Central memory CD4-positive, alpha-beta T cell (primary cell): ENCODE results near the gene SCAPER.
"Not testable (repeated sequence)": the region's sequence is repeated elsewhere in the genome, so short reads cannot be mapped to it uniquely, and the experiment has no call there.

Experiments
- DNase-seq: peaks from one replicate; pipeline ENCODE4 v3.0.0; 2022

SCAPER gene

GRCh38 chr15:76566276-76566675 is 338.9 kb downstream of the SCAPER start:
- DNase-seq, result no peak

DNA sequence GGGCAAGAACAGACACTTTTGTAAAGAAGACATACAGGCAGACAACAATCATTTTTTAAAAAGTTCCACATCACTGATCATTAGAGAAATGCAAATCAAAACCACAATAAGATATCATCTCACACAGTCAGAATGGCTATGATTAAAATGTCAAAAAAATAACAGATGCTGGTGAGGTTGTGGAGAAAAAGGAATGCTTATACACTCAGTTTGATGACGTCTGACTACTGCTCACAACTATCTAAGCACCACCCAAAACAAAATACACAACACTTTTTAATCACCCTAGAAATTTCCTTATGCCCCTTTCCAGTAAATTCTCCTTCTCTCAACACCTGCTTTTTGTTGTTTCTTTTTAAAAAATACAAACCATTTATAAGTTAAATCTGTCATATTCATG is 339.8 kb downstream of the SCAPER start:
- no peak for DNase-seq

GRCh38 chr15:76555247-76555646 is 349.9 kb downstream of the SCAPER start:
- no peak for DNase-seq

DNA sequence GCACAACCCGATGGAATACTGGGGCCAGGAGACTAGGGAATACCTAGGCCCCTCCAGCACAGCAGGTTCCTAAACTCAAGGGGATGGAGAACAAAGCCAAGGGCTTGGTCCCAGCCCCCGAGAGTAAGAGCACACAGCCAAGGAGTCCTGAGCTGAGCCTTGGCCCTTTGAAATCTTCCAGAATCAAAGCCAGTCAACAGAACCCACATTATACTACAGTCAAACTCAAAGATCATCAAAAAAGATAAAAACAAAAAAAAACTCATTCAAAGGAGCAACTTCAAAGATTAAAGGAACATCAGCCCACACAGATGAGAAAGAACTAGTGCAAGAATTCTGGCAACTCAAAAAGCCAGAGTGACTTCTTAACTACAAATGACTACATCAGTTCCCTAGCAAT is 351.6 kb downstream of the SCAPER start:
- DNase-seq, result no peak

DNA sequence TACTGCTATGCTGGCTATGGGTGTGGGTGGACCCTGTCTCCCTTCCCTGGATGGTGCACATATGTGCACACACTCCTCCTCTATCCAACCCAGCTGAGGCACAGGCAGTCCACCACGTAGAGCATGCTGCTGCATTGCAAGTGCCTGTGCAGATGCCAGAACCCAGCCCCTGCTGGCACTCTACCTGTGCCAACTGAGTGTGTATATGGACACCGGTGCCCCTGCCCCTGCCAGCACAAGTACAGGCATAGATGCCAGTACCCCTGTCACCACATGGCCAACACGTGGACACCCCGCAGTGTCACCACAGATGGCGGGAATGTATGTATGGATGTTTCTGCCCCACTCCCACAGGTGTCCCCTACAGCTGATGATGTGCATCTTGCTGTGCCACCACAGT is 352.0 kb downstream of the SCAPER start:
- DNase-seq, result no peak

DNA sequence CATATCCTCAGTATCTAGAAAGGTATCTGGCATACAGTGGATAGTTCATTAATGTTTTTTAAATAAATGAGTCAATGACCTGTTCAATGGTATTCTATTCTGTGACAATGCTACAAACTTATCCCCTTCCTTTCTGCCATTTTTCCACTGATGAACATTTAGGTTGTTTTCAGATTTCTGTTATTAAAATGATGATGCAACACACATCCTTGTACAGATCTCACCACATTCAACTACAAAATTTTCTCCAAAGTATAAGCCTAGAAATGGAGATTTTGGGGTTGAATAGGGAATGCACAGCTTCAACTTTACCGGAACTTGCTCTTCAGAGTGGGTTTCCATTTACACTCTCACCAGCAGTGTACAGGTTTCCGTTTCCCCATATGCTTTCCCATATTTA is 358.3 kb downstream of the SCAPER start:
- no peak for DNase-seq

DNA sequence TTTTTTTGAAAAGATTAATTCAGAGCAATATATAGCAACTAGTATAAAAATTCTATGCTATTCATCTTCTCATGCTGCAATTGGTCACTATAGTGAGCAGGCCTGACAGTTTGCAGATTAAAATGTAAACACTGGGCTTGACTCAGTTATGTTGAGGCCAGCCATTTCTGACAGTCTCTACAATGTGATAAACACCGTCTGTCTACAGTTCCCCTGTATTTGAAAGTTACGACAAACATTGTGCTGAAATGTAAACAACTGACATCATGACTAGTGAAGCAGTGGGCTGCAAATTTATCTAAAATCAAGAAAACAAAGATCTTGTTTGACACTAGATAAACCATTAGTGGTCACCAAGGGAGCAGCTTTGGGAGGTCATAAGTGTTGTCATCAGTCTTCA is 371.1 kb downstream of the SCAPER start:
- DNase-seq, result no peak

DNA sequence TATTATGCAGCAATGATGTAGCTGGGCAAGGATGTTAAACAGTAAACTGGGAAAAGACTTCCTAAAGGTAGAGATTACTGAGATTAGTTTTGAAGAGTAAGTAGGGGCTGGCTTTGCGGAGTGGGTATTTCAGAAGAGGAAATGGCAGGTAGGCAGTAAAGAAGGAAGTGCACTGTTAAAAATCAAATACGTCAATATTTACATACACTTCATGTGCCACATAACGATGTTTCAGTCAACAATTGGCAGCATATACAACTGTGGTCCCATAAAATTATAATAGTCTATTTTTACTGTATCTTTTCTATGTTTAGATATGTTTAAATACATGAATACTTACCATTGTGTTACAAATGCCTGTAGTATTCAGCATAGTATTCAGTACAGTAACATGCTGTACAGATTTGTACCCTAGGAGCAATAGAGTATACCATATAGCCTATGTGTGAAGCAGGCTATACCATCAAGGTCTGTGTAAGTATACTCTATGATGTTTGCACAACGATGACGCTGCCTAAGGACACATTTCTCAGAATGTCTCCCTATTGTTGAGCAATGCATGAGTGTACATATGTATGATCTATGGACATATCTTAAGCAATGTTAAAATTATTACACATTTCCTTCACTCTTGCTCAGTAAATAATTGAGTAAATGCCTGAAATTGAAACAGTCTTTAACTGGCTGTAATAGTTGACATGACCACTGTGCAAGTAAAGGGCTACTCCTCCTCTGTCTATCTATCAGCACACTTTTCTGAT is 371.9 kb downstream of the SCAPER start:
- DNase-seq, result no peak

DNA sequence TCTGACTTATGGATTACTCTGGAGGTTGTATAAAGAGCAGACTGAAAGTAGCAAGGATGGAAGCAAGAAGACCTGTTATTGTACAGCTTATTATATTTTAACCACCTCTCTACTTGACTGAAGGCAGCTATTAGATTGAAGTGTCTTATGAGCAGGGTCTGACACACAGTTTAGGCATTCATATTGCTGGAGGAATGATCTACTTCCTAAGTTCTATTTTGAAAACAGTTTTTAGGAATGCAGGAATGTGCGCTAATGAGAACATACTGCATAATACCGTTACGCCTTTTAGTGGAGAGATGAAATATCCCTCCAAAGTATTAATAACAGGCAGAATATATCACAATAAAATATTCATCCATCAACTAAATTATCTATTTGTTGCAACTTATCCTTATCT is 375.2 kb downstream of the SCAPER start:
- no peak for DNase-seq

- DNase-seq, result no peak
These were observed 379.0 kb downstream of the SCAPER start for GRCh38 chr15:76526111-76526510.

DNA sequence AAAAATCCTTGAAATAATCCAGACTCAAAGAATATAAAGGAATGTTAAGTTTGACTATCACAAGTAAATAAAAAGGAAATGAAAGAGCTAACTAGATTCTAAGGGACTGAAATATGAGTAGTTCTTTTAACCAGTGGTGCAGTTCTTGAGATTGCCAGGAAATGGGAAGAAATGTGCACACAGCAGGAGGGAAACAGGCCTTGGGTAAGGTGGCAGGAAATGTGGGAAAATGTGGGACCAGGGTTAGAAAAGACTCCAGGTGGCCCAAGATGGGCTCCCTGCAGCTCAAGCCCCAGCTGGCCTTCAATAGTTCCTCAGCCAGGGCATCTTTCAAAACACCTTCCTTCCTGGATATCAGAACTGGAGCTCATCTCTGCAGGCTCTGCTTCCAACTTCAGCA is 387.2 kb downstream of the SCAPER start:
- DNase-seq, result no peak

DNA sequence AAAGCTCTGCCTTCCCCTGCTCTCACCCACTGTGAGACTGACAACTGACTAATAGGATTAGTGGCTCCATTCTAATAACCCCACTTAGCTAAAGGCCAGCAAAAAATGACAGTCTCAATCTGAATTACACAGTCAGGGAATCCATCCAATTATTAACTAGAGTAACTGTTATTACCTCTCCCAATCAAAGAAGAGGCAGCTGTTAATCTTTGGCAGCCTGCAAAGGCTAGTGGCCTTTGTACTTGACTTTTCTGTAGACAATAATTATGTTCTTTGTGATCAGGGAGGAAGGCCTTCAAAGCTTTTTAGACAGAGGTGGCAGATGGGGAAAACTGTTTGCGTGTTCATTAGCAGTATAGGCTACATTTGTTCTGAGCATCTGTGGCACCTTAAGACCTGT is 390.9 kb downstream of the SCAPER start:
- DNase-seq, result no peak

DNA sequence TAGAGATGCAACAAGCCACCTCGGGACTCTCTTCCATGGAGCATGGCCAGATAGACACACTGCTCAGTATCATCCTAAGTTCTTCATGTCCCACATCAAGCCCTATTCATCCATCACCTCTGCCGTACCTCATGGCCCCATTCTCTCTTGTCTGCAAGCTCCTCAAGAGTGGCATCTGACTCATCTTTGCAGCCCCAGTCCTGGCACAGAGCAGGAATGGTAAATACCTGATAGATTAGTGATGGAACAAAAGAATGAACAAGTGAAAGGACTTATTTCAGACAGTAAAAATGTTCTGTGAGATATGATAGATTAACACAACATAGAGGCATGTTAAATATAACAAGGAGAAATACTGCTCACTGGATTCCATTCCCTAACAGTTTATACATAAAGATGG is 392.2 kb downstream of the SCAPER start:
- DNase-seq, result no peak

- not testable (repeated sequence) for DNase-seq
These were observed 394.5 kb downstream of the SCAPER start for GRCh38 chr15:76510663-76511062.

- no peak for DNase-seq
These were observed 401.3 kb downstream of the SCAPER start for GRCh38 chr15:76503804-76504203.

DNA sequence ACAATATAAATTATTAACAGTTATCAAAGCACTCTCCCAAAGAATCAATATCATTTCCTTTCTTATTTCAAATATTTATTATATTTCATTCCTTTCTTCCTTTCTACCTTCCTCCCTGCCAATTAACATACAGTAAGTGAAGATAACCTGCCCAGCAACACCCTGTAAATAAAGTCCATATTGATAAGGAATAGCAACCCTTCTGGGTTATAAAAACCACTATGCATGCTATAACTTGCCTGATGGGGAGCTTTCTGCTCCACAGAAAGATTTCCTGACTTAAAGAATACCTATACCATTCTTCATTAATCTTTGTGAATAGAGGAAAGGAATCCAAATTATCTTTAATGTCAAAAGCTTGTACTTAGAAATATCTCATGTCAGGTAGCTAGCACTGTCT is 402.0 kb downstream of the SCAPER start:
- DNase-seq, result no peak

DNA sequence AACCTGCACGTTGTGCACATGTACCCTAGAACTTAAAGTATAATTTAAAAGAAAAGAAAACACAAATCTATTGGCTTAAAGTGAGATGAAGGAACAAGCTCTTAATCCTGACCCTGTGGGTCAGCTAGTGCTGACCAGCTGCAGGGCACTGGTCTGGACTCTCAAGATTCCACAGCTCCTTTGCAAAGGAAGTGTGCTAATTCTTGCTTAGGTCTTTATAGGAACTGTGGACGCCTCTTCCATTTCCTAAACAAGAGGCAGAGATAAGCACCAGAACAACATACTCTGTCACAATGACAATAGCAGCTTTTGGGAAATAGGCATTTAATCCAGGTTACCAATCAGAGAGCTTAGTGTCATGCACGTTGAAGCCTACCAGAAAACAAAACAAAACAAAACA is 402.5 kb downstream of the SCAPER start:
- no peak for DNase-seq

GRCh38 chr15:76502185-76502584 is 403.0 kb downstream of the SCAPER start:
- DNase-seq, result not testable (repeated sequence)

DNA sequence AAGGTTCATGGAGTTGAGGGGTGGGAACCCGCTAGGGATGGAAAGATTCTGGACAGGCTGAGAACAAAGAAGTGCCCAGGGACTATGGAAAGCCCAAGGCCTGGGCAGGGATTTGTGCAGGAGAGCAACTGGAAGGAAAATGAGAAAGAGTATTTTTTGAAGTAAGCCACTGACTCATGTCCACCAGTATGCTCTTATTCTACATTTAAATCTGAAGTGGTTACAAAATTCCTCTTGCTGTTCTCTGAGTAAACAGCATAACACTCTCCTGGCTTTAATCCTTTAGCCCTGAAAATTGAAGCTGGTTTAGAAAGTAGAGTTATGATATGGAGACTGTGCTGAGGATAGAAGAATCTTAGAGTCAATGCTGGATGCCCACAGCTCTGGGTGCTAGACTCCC is 403.4 kb downstream of the SCAPER start:
- DNase-seq, result no peak

- DNase-seq, result no peak
These were observed 404.1 kb downstream of the SCAPER start for GRCh38 chr15:76501011-76501410.

DNA sequence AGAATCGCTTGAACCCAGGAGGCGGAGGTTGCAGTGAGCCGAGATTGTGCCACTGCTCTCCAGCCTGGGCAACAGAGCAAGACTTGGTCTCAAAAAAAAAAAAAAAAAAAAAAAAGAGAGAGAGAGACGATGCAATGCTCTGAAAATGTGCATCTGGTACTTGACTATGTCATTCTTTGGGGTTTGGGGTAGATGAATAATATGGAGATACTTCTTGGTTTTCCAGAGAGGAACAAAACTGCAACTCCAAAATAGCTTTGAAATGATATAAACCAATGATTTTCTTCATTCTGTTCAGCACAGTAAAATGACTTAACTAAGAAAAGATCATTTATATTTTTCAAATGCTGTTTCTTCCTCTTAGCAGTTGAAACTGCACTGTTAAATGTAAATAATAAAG is 409.7 kb downstream of the SCAPER start:
- DNase-seq, result no peak

DNA sequence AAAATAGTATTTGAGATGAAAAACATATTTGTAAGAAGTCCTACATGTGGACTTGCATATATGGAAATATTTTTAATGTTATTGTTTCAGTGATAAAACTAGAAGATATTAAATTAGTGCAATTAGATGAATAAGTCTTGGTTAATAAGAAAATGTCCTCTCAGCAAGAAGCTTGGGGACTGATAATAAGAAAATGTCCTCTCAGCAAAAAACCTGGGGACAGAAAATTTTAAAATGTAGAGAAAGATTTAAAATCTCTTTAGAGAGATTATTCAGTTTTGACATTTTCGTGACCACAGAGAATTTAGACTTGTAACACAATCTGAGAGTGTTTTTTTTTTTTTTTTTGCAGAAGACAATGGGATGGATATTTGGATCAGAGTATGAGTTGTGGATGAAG is 412.6 kb downstream of the SCAPER start:
- no peak for DNase-seq

GRCh38 chr15:76483752-76484151 is 421.4 kb downstream of the SCAPER start:
- no peak for DNase-seq

GRCh38 chr15:76483018-76483417 is 422.1 kb downstream of the SCAPER start:
- DNase-seq, result no peak

DNA sequence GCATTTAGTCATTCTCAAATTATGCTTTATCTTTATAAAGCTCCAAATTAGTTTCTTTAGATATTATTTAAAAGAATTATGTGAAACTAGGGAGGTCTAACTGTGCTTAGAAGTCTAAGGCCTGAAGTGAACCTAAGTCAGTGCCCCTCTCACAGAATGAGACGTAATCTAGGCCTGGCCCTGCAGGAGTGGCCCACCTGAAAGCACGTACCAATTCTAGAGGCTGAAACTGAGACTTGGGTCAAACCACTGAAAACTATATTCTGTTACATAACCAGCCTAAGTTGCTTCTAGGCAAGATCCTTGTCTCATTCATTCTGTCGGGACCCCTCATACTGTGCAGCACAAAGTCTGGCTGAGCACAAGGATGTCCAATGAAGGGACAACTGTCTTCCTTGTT is 424.9 kb downstream of the SCAPER start:
- no peak for DNase-seq
